Measurements from ENCODE around the gene SUSD4. TPM values are rescaled to one million over a fixed set of nuclear protein-coding genes. Genes with fewer than 3 reads are reported as not detected.

The SUSD4 gene
- total and polyA plus RNA-seq, 12 donors = 1.5 to 26.9 (median 7.0) TPM

GRCh38 chr1:223214261-223214807 lies 149.6 kb downstream of the SUSD4 start:
- Histone ChIP-seq H3K27ac (no peak overlapping the region), H3K4me3 (no peak overlapping the region), H3K4me1 (replicated peaks in 1 of 2) (no peaks in the 10 kb centered on the region), H3K36me3 (replicated peaks in 1 of 2) (no peaks in the 10 kb centered on the region), H3K9me3 (replicated peaks in 1 of 3) (peaks cover 0 to 9% (median 0%) of the 10 kb centered on the region in 3 donors), H3K27me3 (no peaks in the 10 kb centered on the region)
- no peak for DNase-seq
- intact Hi-C loops (cut with DNase I) = no loop called here
- TF ChIP-seq POLR2A (IDR thresholded peaks at IDR 0.05) (no peak), CTCF (IDR thresholded peaks at IDR 0.05) (no peak)
- 77 to 84% (median 80%) methylated on average over 5 of the region's 5 CpGs for WGBS, 4 donors

GRCh38 chr1:223212441-223212840 lies 151.5 kb downstream of the SUSD4 start:
- Histone ChIP-seq H3K4me1 (replicated peaks in 1 of 2) (no peaks in the 10 kb centered on the region), H3K27ac (no peak overlapping the region), H3K9me3 (replicated peaks in 1 of 3) (no peaks in the 10 kb centered on the region), H3K27me3 (no peaks in the 10 kb centered on the region), H3K4me3 (no peak overlapping the region), H3K36me3 (replicated peaks in 1 of 2) (no peaks in the 10 kb centered on the region)
- 65 to 92% (median 76%) methylated on average over 3 of the region's 3 CpGs for WGBS, 4 donors
- intact Hi-C loops (cut with DNase I) = no loop called here
- TF ChIP-seq POLR2A (IDR thresholded peaks at IDR 0.05) (no peak), CTCF (IDR thresholded peaks at IDR 0.05) (no peak)
- no peak for DNase-seq

GRCh38 chr1:223211323-223211985 lies 152.5 kb downstream of the SUSD4 start:
- H3K36me3 ChIP-seq (replicated peaks in 1 of 2) = no peaks in the 10 kb centered on the region

GRCh38 chr1:223210788-223211120 lies 153.2 kb downstream of the SUSD4 start:
- Histone ChIP-seq H3K27ac (no peak overlapping the region), H3K9me3 (replicated peaks in 1 of 3) (no peaks in the 10 kb centered on the region), H3K4me1 (replicated peaks in 1 of 2) (no peaks in the 10 kb centered on the region), H3K27me3 (no peaks in the 10 kb centered on the region), H3K36me3 (replicated peaks in 1 of 2) (no peaks in the 10 kb centered on the region), H3K4me3 (no peak overlapping the region)
- intact Hi-C loops (cut with DNase I) = no loop called here
- WGBS, 4 donors = 71 to 86% (median 78%) methylated on average over 2 to 3 of the region's 3 CpGs
- no peak for TF ChIP-seq POLR2A (IDR thresholded peaks at IDR 0.05)
- no peak for TF ChIP-seq CTCF (IDR thresholded peaks at IDR 0.05)
- no peak for DNase-seq

More at GRCh38 chr1:223211323-223211985, 152.5 kb downstream of the SUSD4 start:
- Histone ChIP-seq H3K27ac (no peak overlapping the region), H3K4me3 (no peak overlapping the region), H3K4me1 (replicated peaks in 1 of 2) (no peaks in the 10 kb centered on the region), H3K27me3 (no peaks in the 10 kb centered on the region), H3K9me3 (replicated peaks in 1 of 3) (no peaks in the 10 kb centered on the region)
- no peak for DNase-seq
- intact Hi-C loops (cut with DNase I) = no loop called here
- WGBS, 4 donors = 88 to 91% (median 89%) methylated on average over 5 of the region's 5 CpGs
- TF ChIP-seq POLR2A (IDR thresholded peaks at IDR 0.05) (no peak), CTCF (IDR thresholded peaks at IDR 0.05) (no peak)

Measured in adrenal gland (tissue), 12 donors.